HUES48 (cell line): ENCODE data around the gene OR2B6.
"Not testable (repeated sequence)": the region's sequence is repeated elsewhere in the genome, so short reads cannot be mapped to it uniquely, and the experiment has no call there.

Experiments
- H3K27ac ChIP-seq: one replicate; pipeline ENCODE4 v1.7.0; 2013; ENCODE audit warnings: low read depth, low read length, inconsistent platforms
- H3K27me3 ChIP-seq: 2 replicates; pipeline ENCODE4 v1.6.1; 2013; ENCODE audit warnings: mild to moderate bottlenecking, low read length; ENCODE audit not compliant: control insufficient read depth, insufficient read depth
- H3K36me3 ChIP-seq: 2 replicates; pipeline ENCODE4 v1.6.1; 2013; ENCODE audit warnings: low read length; ENCODE audit not compliant: control insufficient read depth, insufficient read depth
- H3K4me1 ChIP-seq: 2 replicates; pipeline ENCODE4 v1.6.1; 2013; ENCODE audit warnings: mild to moderate bottlenecking, low read length; ENCODE audit not compliant: control insufficient read depth, insufficient read depth
- H3K4me3 ChIP-seq: 2 replicates; pipeline ENCODE4 v1.5.1; 2013; ENCODE audit warnings: mild to moderate bottlenecking, low read depth, low read length
- H3K9ac ChIP-seq: 2 replicates; pipeline ENCODE4 v1.6.1; 2013; ENCODE audit warnings: mild to moderate bottlenecking, low read depth, low read length, moderate library complexity
- H3K9me3 ChIP-seq: 2 replicates; pipeline ENCODE4 v1.6.1; 2013; ENCODE audit warnings: low read length; ENCODE audit not compliant: control insufficient read depth, insufficient read depth

OR2B6 gene

DNA sequence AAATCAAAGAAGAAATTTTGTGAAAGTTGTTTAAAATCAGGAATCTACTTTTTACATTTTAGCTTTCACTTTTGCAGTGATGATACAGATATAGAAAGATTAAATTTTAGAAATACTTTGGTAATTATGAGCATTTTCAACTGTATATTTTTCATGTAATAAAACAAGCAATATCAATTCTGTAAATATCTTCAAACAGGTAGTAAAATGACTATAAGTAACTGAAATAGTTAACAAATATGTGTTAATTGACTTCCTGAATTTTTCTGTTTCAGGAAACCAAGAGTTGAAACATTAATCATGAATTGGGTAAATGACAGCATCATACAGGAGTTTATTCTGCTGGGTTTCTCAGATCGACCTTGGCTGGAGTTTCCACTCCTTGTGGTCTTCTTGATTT lies at the start of gene OR2B6:
Gene OR2B6, plus strand, starts transcription at position 301 of the 400 bp plus-strand sequence. Its CDS starts 0 bp downstream, at position 301.
- Histone ChIP-seq H3K4me1 (peaks cover 8% of the 10 kb centered on the region; the same call in 1 of the 2 replicates), H3K36me3 (no peaks in the 10 kb centered on the region), H3K9ac (no peak within 1 kb of the TSS), H3K27me3 (no peaks in the 10 kb centered on the region), H3K27ac (no peak within 1 kb of the TSS), H3K4me3 (no peak within 1 kb of the TSS), H3K9me3 (no peaks in the 10 kb centered on the region)

DNA sequence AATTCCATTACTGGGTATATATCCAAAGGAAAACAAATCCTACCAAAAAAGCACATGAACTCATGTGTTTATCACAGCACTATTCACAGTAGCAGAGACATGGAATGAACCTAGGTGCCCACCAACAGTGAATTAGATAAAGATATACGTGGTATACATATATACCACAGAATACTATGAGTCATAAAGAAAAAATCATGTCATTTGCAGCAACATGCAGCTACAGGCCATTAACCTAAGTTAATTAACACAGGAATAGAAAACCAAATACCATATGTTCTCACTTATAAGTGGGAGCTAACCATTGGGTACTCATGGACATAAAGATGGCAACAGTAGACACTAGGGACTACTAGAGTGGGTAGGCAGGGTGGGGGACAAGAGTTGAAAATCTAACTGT lies 49.0 kb upstream of the OR2B6 start:
- no peak overlapping the region for H3K9ac ChIP-seq
- no peaks in the 10 kb centered on the region for H3K4me1 ChIP-seq
- no peaks in the 10 kb centered on the region for H3K9me3 ChIP-seq
- no peak overlapping the region for H3K4me3 ChIP-seq
- no peaks in the 10 kb centered on the region for H3K36me3 ChIP-seq
- no peaks in the 10 kb centered on the region for H3K27me3 ChIP-seq
- H3K27ac ChIP-seq: no peak overlapping the region

DNA sequence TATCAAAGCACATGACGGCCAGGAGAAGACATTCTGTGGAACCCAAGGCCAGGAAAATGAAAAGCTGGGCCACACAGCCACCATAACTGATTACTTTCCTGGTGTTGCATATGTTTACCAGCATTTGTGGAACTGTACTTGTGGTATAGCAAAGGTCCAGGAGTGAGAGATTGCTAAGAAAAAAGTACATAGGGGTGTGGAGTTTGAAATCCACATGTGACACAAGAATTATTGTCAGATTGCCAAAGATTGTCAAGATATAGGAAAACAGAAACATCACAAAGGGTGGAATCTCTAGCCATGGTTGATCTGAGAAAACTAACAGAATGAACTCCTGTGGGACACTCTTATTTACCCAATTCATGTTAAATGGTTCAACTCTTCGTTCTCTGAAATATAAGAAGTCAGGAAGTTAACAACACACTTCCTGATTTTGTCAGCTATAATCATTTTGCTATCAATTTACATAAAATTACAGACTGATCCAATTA lies 45.0 kb upstream of the OR2B6 start, which contains the start of gene OR2B2:
Gene OR2B2, minus strand, starts transcription at position 441 of the 491 bp plus-strand sequence. Its CDS starts 77 bp downstream, at position 364.
- no peak within 1 kb of the TSS for H3K27ac ChIP-seq
- no peaks in the 10 kb centered on the region for H3K36me3 ChIP-seq
- no peaks in the 10 kb centered on the region for H3K4me1 ChIP-seq
- no peak within 1 kb of the TSS for H3K4me3 ChIP-seq
- H3K9me3 ChIP-seq: no peaks in the 10 kb centered on the region
- no peaks in the 10 kb centered on the region for H3K27me3 ChIP-seq
- no peak within 1 kb of the TSS for H3K9ac ChIP-seq

DNA sequence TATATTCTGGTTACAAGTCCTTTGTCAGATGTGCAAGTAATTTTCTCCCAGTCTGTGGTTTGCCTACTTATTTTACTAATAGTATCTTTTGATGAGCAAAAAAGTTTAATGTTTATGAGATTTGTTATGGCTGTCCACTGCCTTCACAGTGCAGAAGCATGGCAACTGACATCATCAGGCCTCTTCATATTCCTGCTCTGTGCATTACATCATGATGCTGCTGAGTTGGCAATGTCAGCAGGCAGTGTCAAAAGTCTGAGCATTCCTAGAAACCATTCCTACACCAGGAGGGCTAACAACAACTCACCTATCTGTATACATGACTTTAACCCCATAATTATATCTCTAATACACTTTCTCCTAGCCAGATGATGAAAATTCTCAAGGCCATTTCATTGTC lies 34.1 kb upstream of the OR2B6 start:
- H3K36me3 ChIP-seq: no peaks in the 10 kb centered on the region
- H3K4me1 ChIP-seq: no peaks in the 10 kb centered on the region
- H3K27me3 ChIP-seq: no peaks in the 10 kb centered on the region
- H3K9ac ChIP-seq: no peak overlapping the region
- no peak overlapping the region for H3K4me3 ChIP-seq
- H3K9me3 ChIP-seq: no peaks in the 10 kb centered on the region
- H3K27ac ChIP-seq: no peak overlapping the region

DNA sequence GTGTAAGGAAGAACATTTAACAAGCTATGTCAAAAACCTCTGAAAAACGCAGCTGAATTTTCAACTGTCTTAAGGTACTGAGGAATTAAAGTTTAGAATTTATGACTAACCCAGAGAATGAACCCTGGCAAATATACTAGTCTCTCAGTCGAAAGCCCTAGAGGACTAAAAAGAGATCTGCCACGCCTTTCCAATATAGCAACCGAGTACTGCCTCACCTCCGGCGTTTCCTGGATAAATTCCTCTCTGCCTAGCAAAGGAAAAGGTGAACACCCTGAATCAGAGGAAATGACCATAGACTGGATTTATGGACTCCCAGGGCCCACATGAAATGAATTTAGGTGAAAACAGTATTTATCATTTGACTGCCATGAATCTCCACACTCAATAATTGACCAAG lies 32.9 kb upstream of the OR2B6 start:
- Histone ChIP-seq H3K4me1 (no peaks in the 10 kb centered on the region), H3K27ac (no peak overlapping the region), H3K9me3 (no peaks in the 10 kb centered on the region), H3K4me3 (no peak overlapping the region), H3K27me3 (no peaks in the 10 kb centered on the region), H3K36me3 (no peaks in the 10 kb centered on the region), H3K9ac (no peak overlapping the region)

DNA sequence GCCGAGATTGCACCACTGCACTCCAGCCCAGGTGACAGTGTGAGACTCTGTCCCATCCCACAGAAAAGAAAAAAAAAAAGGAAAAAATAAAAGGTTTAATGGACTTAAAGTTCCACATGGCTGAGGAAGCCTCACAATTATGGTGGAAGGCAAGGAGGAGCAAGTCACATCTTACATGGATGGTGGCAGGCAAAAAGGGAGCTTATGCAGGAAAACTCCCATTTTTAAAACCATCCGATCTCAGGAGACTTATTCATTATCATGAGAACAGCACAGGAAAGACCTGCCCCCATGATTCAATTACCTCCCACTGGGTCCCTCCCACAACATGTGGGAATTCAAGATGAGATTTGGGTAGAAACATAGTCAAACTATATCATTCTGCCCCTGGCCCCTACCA lies 29.0 kb upstream of the OR2B6 start:
- not testable (repeated sequence) for H3K9ac ChIP-seq, H3K4me3 ChIP-seq, H3K27ac ChIP-seq, H3K27me3 ChIP-seq, H3K4me1 ChIP-seq, H3K9me3 ChIP-seq, H3K36me3 ChIP-seq

DNA sequence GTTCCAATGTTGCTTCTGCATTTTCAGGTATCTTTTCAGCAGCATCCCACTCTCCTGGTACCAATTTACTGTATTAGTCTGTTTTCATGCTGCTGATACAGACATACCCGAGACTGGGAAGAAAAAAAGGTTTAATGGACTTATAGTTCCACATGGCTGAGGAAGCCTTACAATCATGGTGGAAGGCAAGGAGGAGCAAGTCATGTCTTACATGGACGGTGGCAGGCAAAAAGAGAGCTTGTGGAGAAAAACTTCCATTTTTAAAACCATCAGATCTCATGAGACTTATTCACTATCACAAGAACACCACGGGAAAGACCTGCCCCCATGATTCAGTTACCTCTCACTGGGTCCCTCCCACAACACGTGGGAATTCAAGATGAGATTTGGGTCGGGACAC lies 27.1 kb upstream of the OR2B6 start:
- not testable (repeated sequence) for H3K9ac ChIP-seq, H3K4me3 ChIP-seq, H3K27me3 ChIP-seq, H3K9me3 ChIP-seq, H3K27ac ChIP-seq, H3K4me1 ChIP-seq, H3K36me3 ChIP-seq

DNA sequence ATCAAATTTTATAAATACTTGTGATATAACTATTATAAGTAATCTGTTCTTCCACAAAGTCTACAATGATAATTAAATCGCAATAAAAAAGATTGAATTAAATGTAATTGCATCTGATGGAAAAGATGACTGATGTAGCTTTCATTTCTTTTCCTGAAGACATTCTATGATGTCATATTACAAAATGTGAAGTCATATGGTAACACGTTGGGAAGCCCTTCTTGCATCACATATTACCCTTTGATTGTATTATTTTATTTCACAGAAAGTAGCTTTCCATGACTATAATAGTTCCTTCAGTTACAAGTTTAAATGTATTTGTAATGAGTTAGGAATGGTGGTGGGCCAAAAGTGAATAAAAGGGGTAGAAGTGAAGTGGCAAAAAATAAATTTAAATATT lies 25.8 kb upstream of the OR2B6 start:
- H3K9me3 ChIP-seq: no peaks in the 10 kb centered on the region
- H3K27me3 ChIP-seq: no peaks in the 10 kb centered on the region
- no peaks in the 10 kb centered on the region for H3K4me1 ChIP-seq
- no peak overlapping the region for H3K4me3 ChIP-seq
- no peak overlapping the region for H3K9ac ChIP-seq
- no peaks in the 10 kb centered on the region for H3K36me3 ChIP-seq
- no peak overlapping the region for H3K27ac ChIP-seq

DNA sequence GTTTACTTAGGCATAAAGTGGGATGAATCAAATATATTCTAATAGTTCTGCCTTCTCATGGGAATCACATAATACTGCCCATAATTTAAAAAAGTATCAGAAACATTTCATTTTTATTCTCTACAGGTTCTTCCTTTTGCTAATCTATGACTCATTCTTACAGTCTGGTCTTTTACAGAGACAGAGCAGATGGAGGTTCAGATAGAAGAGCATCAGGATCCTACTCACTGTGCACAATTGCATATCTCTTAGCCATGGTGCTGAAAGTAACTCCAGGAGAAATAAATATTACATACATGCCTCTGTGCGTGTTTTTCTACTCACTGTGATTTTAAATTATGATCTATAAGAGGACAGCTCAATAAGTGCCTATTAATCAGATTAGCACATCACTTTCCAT lies 16.3 kb upstream of the OR2B6 start:
- Histone ChIP-seq H3K36me3 (no peaks in the 10 kb centered on the region), H3K9ac (no peak overlapping the region), H3K9me3 (no peaks in the 10 kb centered on the region), H3K27me3 (no peaks in the 10 kb centered on the region), H3K4me1 (no peaks in the 10 kb centered on the region), H3K4me3 (no peak overlapping the region), H3K27ac (no peak overlapping the region)

DNA sequence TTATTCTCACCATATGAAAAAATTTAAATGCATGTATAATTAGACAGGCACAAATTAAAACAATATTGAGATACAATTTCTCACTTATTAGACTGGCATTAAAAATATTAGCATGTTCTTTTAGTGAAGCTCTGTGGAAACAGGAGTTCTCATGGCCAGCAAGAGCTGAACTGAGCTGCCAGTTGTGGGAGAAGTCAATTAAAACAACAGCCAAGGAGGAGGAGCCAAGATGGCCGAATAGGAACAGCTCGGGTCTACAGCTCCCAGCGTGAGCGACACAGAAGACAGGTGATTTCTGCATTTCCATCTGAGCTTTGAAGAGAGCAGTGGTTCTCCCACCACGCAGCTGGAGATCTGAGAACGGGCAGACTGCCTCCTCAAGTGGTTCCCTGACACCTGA lies 14.0 kb upstream of the OR2B6 start:
- not testable (repeated sequence) for H3K27ac ChIP-seq, H3K9me3 ChIP-seq, H3K36me3 ChIP-seq, H3K4me1 ChIP-seq, H3K27me3 ChIP-seq, H3K9ac ChIP-seq
- 0 out of 2 replicates have a peak overlapping the region, but pooled peaks have one; percentile 11 for H3K4me3 ChIP-seq

DNA sequence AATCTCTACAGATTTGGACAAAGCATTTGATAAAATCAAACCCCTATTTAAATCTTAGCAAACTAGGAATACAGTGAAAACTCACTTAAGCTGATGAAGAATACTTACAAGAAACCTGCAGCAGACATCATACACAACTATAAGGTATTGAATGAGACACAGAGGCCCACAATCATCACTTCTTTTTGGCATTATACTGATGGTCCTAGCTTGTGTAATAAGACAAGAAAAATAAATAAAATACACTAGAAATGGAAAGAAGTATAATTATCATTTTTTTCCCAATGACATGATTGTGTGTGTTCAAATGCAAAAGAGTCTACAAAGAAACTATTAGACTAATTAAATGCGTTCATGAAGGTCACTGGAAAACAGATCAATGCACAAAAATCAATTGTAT lies 8.8 kb upstream of the OR2B6 start:
- H3K27ac ChIP-seq: no peak overlapping the region
- no peaks in the 10 kb centered on the region for H3K9me3 ChIP-seq
- H3K4me1 ChIP-seq: no peaks in the 10 kb centered on the region
- no peak overlapping the region for H3K9ac ChIP-seq
- no peak overlapping the region for H3K4me3 ChIP-seq
- no peaks in the 10 kb centered on the region for H3K36me3 ChIP-seq
- no peaks in the 10 kb centered on the region for H3K27me3 ChIP-seq

DNA sequence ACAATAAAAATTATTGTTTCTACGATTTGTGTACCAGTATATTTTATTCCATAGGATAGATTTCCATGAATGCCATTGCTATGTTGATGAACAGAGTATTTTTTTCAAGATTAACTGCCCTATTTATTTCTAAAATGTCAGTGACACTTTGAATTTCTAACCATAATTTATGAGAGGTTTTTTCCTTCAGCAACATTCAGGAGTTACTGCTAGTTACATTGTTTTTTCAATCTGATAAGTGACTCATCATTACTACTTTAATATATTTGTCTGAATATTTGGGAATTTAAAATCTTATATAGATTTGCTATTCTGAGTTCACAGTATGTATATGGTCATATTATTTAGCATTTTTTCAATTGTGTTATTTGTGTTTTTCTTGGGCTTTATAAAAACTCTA lies 6.0 kb upstream of the OR2B6 start:
- Histone ChIP-seq H3K9ac (no peak overlapping the region), H3K9me3 (no peaks in the 10 kb centered on the region), H3K4me3 (no peak overlapping the region), H3K27me3 (no peaks in the 10 kb centered on the region), H3K4me1 (no peaks in the 10 kb centered on the region), H3K27ac (no peak overlapping the region), H3K36me3 (no peaks in the 10 kb centered on the region)
